Brain microvascular endothelial cell (primary cell): ENCODE results near the gene TRMT1.

Experiments used
- DNase-seq: peaks from one replicate; pipeline ENCODE4 v3.0.0-alpha.2; 2020
- H3K27ac ChIP-seq: fragments of 250-450 bp; sonication (Bioruptor Pico); 2 replicates; pipeline ENCODE4 v1.5.1; 2020; ENCODE audit warnings: mild to moderate bottlenecking, moderate library complexity
- H3K27me3 ChIP-seq: fragments of 250-450 bp; sonication (Bioruptor Pico); replicated peaks from 2 replicates; pipeline ENCODE4 v1.5.1; 2020; ENCODE audit warnings: mild to moderate bottlenecking
- H3K36me3 ChIP-seq: fragments of 250-450 bp; sonication (Bioruptor Pico); replicated peaks from 2 replicates; pipeline ENCODE4 v1.5.1; 2020; ENCODE audit warnings: mild to moderate bottlenecking
- H3K4me3 ChIP-seq: 2 replicates; pipeline ENCODE4 v1.5.1; 2011; ENCODE audit warnings: low read depth, mild to moderate bottlenecking, control low read depth, low read length, moderate library complexity
- CTCF ChIP-seq: IDR thresholded peaks from 2 replicates; pipeline ENCODE4 v1.5.1; 2011; ENCODE audit warnings: low read depth, mild to moderate bottlenecking, moderate library complexity, low read length, control low read depth, inconsistent platforms; ENCODE audit errors: missing control alignments
- in situ Hi-C: cut with HindIII; loops from 2 replicates; pipeline ENCODE4 v1.10.0; 2017; ENCODE audit warnings: low sequenced_read_pairs, low pct_ligation_motif_present

The TRMT1 gene

GRCh38 chr19:13104848-13105711, 11.5 kb downstream of the TRMT1 start:
- Histone ChIP-seq H3K27me3 (no peaks in the 10 kb centered on the region), H3K4me3 (no peak overlapping the region), H3K36me3 (peaks cover 25% of the 10 kb centered on the region), H3K27ac (no peak overlapping the region)
- in situ Hi-C loops, result no loop called here
- no peak for TF ChIP-seq CTCF
- no peak for DNase-seq

DNA sequence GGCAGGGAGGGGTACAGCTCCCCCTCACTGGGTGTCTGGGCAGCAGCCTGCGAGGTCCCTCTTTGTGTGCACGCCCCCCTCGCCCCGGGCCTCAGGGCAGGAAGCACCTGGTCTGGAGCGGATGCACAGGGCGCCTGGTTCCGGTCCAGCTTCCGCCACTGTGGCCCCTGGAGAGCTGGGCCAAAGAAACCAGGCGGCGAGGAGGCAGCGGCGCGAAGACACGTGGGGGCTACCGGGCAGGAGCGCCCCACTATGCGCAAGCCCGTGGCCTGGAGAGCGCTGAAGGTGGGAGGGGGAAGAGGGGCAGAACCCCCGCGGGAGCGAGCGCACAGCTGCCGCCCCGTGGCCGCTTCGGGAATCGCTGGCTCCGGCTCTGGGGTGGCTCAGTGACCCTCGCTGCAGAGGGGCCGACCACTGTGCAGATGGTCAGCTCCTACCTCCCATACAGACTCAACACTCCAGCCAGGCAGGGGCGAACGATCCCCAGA, 12.1 kb downstream of the TRMT1 start:
- Histone ChIP-seq H3K27ac (no peak overlapping the region), H3K4me3 (no peak overlapping the region)
- in situ Hi-C loops, result no loop called here

DNA sequence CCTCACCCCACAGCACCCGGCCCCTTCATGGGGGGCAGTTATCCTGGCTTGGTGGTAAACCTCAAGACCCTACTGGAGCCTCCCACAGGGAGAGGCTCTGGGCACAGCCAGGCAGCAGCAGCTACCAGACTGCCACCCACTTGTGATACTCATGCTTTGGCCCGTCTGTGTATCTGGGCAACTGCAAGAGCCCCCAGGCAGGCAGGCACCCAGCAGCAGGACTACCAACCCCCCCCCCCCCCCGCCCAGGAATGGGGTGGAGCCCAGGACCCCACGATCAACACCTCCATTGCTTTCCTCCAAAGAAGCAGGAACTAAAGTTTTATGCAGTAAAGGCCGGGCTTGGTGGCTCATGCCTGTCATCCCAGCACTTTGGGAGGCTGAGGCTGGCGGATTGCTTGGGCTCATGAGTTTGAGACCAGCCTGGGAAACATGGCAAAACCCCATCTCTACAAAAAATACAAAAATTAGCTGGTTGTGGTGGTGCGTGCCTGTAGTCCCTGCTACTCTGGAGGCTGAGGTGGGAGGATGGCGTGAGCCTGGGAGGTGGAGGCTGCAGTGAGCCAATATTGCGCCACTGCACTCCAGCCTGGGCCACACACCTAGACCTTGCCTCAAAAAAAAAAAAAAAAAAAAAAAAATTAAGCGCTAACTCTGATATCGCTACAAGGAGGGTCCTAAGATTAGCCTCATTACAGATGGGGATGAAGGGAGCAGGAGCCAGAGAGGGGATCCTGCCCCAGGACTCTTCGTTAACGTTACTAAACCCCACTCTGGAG, 12.8 kb downstream of the TRMT1 start:
- in situ Hi-C loops, result no loop called here
- Histone ChIP-seq H3K36me3 (peaks cover 14% of the 10 kb centered on the region), H3K27ac (no peak overlapping the region), H3K4me3 (no peak overlapping the region), H3K27me3 (no peaks in the 10 kb centered on the region)
- no peak for DNase-seq
- no peak for TF ChIP-seq CTCF

More for the DNA sequence above, 12.1 kb downstream of the TRMT1 start:
- Histone ChIP-seq H3K27me3 (no peaks in the 10 kb centered on the region), H3K36me3 (peaks cover 19% of the 10 kb centered on the region)
- no peak for DNase-seq
- peak; percentile 79 for TF ChIP-seq CTCF

GRCh38 chr19:13102666-13103580, 13.6 kb downstream of the TRMT1 start, which contains the start of gene LYL1:
Gene LYL1, minus strand, starts transcription at chr19:13102858. Its CDS starts 1,687 bp downstream, at chr19:13101171.
- Histone ChIP-seq H3K27me3 (no peaks in the 10 kb centered on the region), H3K27ac (no peak within 1 kb of the TSS), H3K36me3 (peaks cover 12% of the 10 kb centered on the region), H3K4me3 (peak within 1 kb of the TSS; percentile 34)
- DNase-seq, result no peak
- in situ Hi-C loops, result no loop called here
- TF ChIP-seq CTCF, result no peak

DNA sequence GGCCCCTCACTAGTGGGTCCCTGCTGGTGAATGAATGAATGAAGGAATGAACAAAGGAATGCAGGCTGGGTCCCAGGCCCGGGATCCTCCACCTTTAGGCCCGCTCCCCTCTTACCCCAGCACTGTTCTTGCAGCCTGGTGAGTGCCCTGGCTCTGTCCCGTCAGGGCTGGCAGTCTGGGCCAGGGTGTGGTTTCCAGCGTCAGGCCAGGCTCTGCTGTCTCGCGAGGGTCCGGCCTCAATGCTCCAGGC, 14.2 kb downstream of the TRMT1 start:
- H3K27ac ChIP-seq, result no peak overlapping the region
- in situ Hi-C loops, result no loop called here
- H3K4me3 ChIP-seq, result peak overlapping the region; percentile 34
- DNase-seq, result no peak
- H3K36me3 ChIP-seq, result peaks cover 8% of the 10 kb centered on the region
- H3K27me3 ChIP-seq, result no peaks in the 10 kb centered on the region
- no peak for TF ChIP-seq CTCF
